Ovary (tissue), 3 donors: Measurements from ENCODE around the gene TANC1.

Experiments
- EP300 ChIP-seq: sonication (generic); formaldehyde crosslinking; IDR thresholded peaks from one replicate; pipeline ENCODE4 v1.6.1; 2017; ENCODE audit warnings: antibody characterized with exemption
- TF ChIP-seq, protein P1 (sequence below), 3 donors: fragments of 450-650 bp in 2 of 3; fragments of 200-600 bp in 1 of 3; IDR thresholded peaks; one replicate each; pipeline versions ENCODE4 v1.5.1 to v1.8.0; 2016 to 2022; ENCODE audit warnings: antibody characterized with exemption in 3 of 3, mild to moderate bottlenecking in 1 of 3
- donor health status: DM: no; HTN: no; CAD: no.

DNA sequence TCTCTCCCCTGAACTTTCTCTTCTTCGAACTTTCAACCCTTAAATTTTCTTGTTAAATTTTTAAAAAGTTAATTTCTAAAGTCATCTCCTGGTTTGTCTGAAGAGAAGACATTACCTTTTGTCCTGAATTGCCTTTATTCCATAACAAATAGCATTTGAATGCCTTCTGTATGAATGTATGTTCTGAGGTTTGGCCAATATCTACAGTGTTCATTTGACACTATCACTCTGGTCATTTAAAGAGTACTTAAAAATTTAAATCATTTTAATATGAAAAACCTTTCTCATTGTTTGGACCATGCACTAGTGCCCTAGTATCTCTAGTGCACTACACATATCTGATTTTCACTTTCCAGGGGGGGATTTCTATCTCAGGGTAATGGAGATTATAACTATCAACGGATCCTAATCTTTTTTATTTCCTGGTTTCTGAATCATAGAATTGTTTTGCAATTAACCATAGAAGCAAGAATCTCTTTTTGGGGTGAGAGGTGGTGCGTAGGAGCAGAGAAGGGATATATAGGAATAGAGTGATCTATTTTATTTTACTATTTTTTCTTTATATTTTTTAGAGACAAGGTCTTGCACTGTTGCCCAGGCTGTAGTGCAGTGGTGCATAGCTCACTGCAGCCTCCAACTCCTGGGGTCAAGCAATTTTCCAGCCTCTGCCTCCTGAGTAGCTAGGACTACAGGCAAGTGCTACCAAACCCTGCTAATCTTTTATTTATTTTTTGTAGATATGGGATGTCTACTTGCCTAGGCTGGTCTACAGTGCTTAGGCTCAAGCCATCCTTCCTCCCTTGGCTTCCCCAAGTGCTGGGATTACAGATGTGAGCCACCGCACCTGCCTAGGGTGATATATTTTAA lies 25.5 kb downstream of the TANC1 start:
- TF ChIP-seq, protein P1, sequence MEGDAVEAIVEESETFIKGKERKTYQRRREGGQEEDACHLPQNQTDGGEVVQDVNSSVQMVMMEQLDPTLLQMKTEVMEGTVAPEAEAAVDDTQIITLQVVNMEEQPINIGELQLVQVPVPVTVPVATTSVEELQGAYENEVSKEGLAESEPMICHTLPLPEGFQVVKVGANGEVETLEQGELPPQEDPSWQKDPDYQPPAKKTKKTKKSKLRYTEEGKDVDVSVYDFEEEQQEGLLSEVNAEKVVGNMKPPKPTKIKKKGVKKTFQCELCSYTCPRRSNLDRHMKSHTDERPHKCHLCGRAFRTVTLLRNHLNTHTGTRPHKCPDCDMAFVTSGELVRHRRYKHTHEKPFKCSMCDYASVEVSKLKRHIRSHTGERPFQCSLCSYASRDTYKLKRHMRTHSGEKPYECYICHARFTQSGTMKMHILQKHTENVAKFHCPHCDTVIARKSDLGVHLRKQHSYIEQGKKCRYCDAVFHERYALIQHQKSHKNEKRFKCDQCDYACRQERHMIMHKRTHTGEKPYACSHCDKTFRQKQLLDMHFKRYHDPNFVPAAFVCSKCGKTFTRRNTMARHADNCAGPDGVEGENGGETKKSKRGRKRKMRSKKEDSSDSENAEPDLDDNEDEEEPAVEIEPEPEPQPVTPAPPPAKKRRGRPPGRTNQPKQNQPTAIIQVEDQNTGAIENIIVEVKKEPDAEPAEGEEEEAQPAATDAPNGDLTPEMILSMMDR (IDR thresholded peaks at IDR 0.05) = no peak
- no peak for TF ChIP-seq EP300
